ENCODE data around the gene ZBTB25. TPM values are rescaled to one million over a fixed set of nuclear protein-coding genes. Genes with fewer than 3 reads are reported as not detected.

Gene ZBTB25
- total RNA-seq, 1 donor from 2014 or later = 9.4 TPM

GRCh38 chr14:64423987-64424386 is 79.7 kb downstream of the ZBTB25 start:
- no peak for TF ChIP-seq CTCF (IDR thresholded peaks at IDR 0.05; ENCODE audit: partially characterized antibody, unreplicated experiment)
- no peak overlapping the region for H3K4me3 Mint-ChIP-seq (ENCODE audit: unreplicated experiment)
- H3K4me1 Mint-ChIP-seq (ENCODE audit: low read depth, unreplicated experiment) = no peaks in the 10 kb centered on the region
- DNase-seq = no peak
- H3K9me3 Mint-ChIP-seq (ENCODE audit: unreplicated experiment) = no peaks in the 10 kb centered on the region
- no peak overlapping the region for H3K27ac Mint-ChIP-seq (ENCODE audit: unreplicated experiment)
- no peaks in the 10 kb centered on the region for H3K36me3 Mint-ChIP-seq (ENCODE audit: unreplicated experiment)
- no peaks in the 10 kb centered on the region for H3K27me3 Mint-ChIP-seq (ENCODE audit: unreplicated experiment)

- H3K4me3 Mint-ChIP-seq (ENCODE audit: unreplicated experiment) = no peak overlapping the region
- H3K36me3 Mint-ChIP-seq (ENCODE audit: unreplicated experiment) = no peaks in the 10 kb centered on the region
- no peak for DNase-seq
- H3K4me1 Mint-ChIP-seq (ENCODE audit: low read depth, unreplicated experiment) = no peaks in the 10 kb centered on the region
- no peak for TF ChIP-seq CTCF (IDR thresholded peaks at IDR 0.05; ENCODE audit: partially characterized antibody, unreplicated experiment)
- no peaks in the 10 kb centered on the region for H3K9me3 Mint-ChIP-seq (ENCODE audit: unreplicated experiment)
- H3K27me3 Mint-ChIP-seq (ENCODE audit: unreplicated experiment) = no peaks in the 10 kb centered on the region
- no peak overlapping the region for H3K27ac Mint-ChIP-seq (ENCODE audit: unreplicated experiment)
Measured at GRCh38 chr14:64422756-64423155, 80.9 kb downstream of the ZBTB25 start.

GRCh38 chr14:64422005-64422404 is 81.6 kb downstream of the ZBTB25 start:
- Mint-ChIP-seq H3K27ac (ENCODE audit: unreplicated experiment) (no peak overlapping the region), H3K36me3 (ENCODE audit: unreplicated experiment) (no peaks in the 10 kb centered on the region), H3K4me3 (ENCODE audit: unreplicated experiment) (no peak overlapping the region), H3K4me1 (ENCODE audit: low read depth, unreplicated experiment) (no peaks in the 10 kb centered on the region), H3K27me3 (ENCODE audit: unreplicated experiment) (no peaks in the 10 kb centered on the region), H3K9me3 (ENCODE audit: unreplicated experiment) (no peaks in the 10 kb centered on the region)
- TF ChIP-seq CTCF (IDR thresholded peaks at IDR 0.05; ENCODE audit: partially characterized antibody, unreplicated experiment) = no peak
- DNase-seq = no peak

- Mint-ChIP-seq H3K9me3 (ENCODE audit: unreplicated experiment) (no peaks in the 10 kb centered on the region), H3K4me1 (ENCODE audit: low read depth, unreplicated experiment) (no peaks in the 10 kb centered on the region), H3K4me3 (ENCODE audit: unreplicated experiment) (no peak overlapping the region), H3K27ac (ENCODE audit: unreplicated experiment) (no peak overlapping the region), H3K36me3 (ENCODE audit: unreplicated experiment) (no peaks in the 10 kb centered on the region), H3K27me3 (ENCODE audit: unreplicated experiment) (no peaks in the 10 kb centered on the region)
- TF ChIP-seq CTCF (IDR thresholded peaks at IDR 0.05; ENCODE audit: partially characterized antibody, unreplicated experiment) = no peak
- DNase-seq = no peak
Measured at GRCh38 chr14:64421166-64421565, 82.5 kb downstream of the ZBTB25 start.

GRCh38 chr14:64419003-64419402 is 84.6 kb downstream of the ZBTB25 start:
- H3K27ac Mint-ChIP-seq (ENCODE audit: unreplicated experiment) = no peak overlapping the region
- H3K27me3 Mint-ChIP-seq (ENCODE audit: unreplicated experiment) = no peaks in the 10 kb centered on the region
- H3K4me3 Mint-ChIP-seq (ENCODE audit: unreplicated experiment) = no peak overlapping the region
- no peaks in the 10 kb centered on the region for H3K4me1 Mint-ChIP-seq (ENCODE audit: low read depth, unreplicated experiment)
- TF ChIP-seq CTCF (IDR thresholded peaks at IDR 0.05; ENCODE audit: partially characterized antibody, unreplicated experiment) = no peak
- no peaks in the 10 kb centered on the region for H3K36me3 Mint-ChIP-seq (ENCODE audit: unreplicated experiment)
- DNase-seq = no peak
- no peaks in the 10 kb centered on the region for H3K9me3 Mint-ChIP-seq (ENCODE audit: unreplicated experiment)

Data from glutamatergic neuron (in vitro differentiated cells).